Stomach (tissue), 9 donors: ENCODE results near the gene COL1A1. TPM values are rescaled to one million over a fixed set of nuclear protein-coding genes. Genes with fewer than 3 reads are reported as not detected.
A peak's percentile ranks its signal among the peaks of the same experiment; 100 is the strongest.

Source experiments
- DNase-seq, 2 donors: peaks; one replicate each; pipeline versions ENCODE4 v3.0.0 to v3.0.0-alpha.2; 2013 to 2019
- H3K27ac ChIP-seq, 5 donors: fragments of 200-600 bp in 4 of 5; sonication (generic) in 4 of 5; one replicate each; pipeline ENCODE4 v1.5.1; 2013 to 2019; ENCODE audit warnings: mild to moderate bottlenecking in 1 of 5, moderate library complexity in 1 of 5
- H3K27me3 ChIP-seq, 3 donors: fragments of 200-600 bp; sonication (generic); one replicate each; pipeline ENCODE4 v1.5.1; 2017 to 2019; ENCODE audit warnings: mixed run types in 1 of 3
- H3K36me3 ChIP-seq, 4 donors: fragments of 200-600 bp; sonication (generic); 1 replicate in 3 of 4; 2 replicates in 1 of 4; pipeline ENCODE4 v1.5.1; 2016 to 2019
- H3K4me1 ChIP-seq, 4 donors: fragments of 200-600 bp; sonication (generic); one replicate each; pipeline ENCODE4 v1.5.1; 2016 to 2019
- H3K4me3 ChIP-seq, 4 donors: fragments of 200-600 bp; sonication (generic) in 3 of 4; one replicate each; pipeline ENCODE4 v1.5.1; 2016 to 2019; ENCODE audit warnings: mild to moderate bottlenecking in 1 of 4
- H3K9me3 ChIP-seq, 4 donors: fragments of 200-600 bp; sonication (generic); one replicate each; pipeline ENCODE4 v1.5.1; 2016 to 2019
- EP300 ChIP-seq: sonication (generic); formaldehyde crosslinking; IDR thresholded peaks from one replicate; pipeline ENCODE4 v1.6.1; 2017; ENCODE audit warnings: antibody characterized with exemption
- POLR2A ChIP-seq, 4 donors: fragments of 450-650 bp; IDR thresholded peaks; one replicate each; pipeline ENCODE4 v1.6.1; 2016; ENCODE audit warnings: antibody characterized with exemption in 4 of 4, control low read depth in 2 of 4, mild to moderate bottlenecking in 1 of 4, moderate library complexity in 1 of 4
- POLR2AphosphoS5 ChIP-seq, 3 donors: sonication (generic); formaldehyde crosslinking; IDR thresholded peaks; one replicate each; pipeline ENCODE4 v1.6.1; 2016; ENCODE audit warnings: antibody characterized with exemption in 3 of 3
- WGBS, 5 donors: extraction: QIAGEN DNeasy Blood & Tissue Kit in 3 of 5; methylation state at CpG; one replicate each; pipeline versions ENCODE4 v1.1.5 to v1.1.7; 2013 to 2018; 5-methylcytosine and 5-hydroxymethylcytosine counted together
- intact Hi-C: fragments of 100-400 bp; cut with DNase I; formaldehyde crosslinking; loops from one replicate; pipeline ENCODE4 v1.15.1; 2023; ENCODE audit warnings: low total_unique reads
- polyA plus RNA-seq, 3 donors: library from polyadenylated mRNA; stranded (reverse); fragments of 200-250 nt; gene quantifications; one replicate each; pipeline ENCODE4 v1.2.3, GENCODE V29; 2013
- total RNA-seq, 5 donors: library from RNA; depleted of rRNA; stranded (reverse); fragments of >200 nt; gene quantifications; one replicate each; pipeline versions ENCODE4 v1.1.0 to v1.2.3, GENCODE V29; 2014 to 2016
- TF ChIP-seq, protein P1 (sequence below), 7 experiments: fragments of 450-650 bp in 4 of 7; fragments of 200-600 bp in 3 of 7; sonication (generic) in 3 of 7; IDR thresholded peaks; one replicate each; pipeline ENCODE4 v1.5.1; 2016 to 2019; ENCODE audit warnings: antibody characterized with exemption in 7 of 7, control low read depth in 2 of 7, mild to moderate bottlenecking in 1 of 7
- donor health status: healthy with polysubstance abuse.
- donor health status: Bipolar disorder and iron deficiency.
- donor health status: healthy.

COL1A1 gene
- total and polyA plus RNA-seq, 8 donors, result 17.9 to 1,931 (median 142) TPM

DNA sequence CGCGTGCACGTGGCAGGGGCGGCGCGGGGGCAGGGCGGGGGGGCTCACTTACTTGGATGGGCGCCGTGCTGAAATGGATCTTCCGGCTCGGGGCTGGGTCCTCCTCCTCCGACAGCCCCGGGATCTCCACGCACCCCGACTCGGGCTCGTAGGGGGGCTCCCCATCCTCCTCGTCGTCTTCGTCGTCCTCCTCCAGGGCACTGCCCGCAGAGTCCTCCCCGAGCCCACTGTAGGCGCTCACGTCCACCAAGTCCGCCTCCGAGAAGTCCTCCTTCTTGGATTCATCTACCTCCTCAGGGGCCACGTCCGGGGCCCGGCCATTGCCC lies 52.4 kb downstream of the COL1A1 start:
- Histone ChIP-seq H3K9me3 (no peaks in the 10 kb centered on the region), H3K4me3 (peak overlapping the region; percentile 75 to 93 (median 85)), H3K27me3 (no peaks in the 10 kb centered on the region), H3K36me3 (peaks cover 10 to 20% (median 17%) of the 10 kb centered on the region in 4 donors), H3K27ac (peak overlapping the region; percentile 80 to 97 (median 92)), H3K4me1 (peaks cover 60 to 91% (median 85%) of the 10 kb centered on the region in 4 donors)
- TF ChIP-seq EP300 (no peak), POLR2A (IDR thresholded peaks at IDR 0.05) (no peak), POLR2AphosphoS5 (IDR thresholded peaks at IDR 0.05) (no peak)
- TF ChIP-seq, protein P1, sequence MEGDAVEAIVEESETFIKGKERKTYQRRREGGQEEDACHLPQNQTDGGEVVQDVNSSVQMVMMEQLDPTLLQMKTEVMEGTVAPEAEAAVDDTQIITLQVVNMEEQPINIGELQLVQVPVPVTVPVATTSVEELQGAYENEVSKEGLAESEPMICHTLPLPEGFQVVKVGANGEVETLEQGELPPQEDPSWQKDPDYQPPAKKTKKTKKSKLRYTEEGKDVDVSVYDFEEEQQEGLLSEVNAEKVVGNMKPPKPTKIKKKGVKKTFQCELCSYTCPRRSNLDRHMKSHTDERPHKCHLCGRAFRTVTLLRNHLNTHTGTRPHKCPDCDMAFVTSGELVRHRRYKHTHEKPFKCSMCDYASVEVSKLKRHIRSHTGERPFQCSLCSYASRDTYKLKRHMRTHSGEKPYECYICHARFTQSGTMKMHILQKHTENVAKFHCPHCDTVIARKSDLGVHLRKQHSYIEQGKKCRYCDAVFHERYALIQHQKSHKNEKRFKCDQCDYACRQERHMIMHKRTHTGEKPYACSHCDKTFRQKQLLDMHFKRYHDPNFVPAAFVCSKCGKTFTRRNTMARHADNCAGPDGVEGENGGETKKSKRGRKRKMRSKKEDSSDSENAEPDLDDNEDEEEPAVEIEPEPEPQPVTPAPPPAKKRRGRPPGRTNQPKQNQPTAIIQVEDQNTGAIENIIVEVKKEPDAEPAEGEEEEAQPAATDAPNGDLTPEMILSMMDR (IDR thresholded peaks at IDR 0.05), result no peak
- intact Hi-C loops, result no loop called here
- DNase-seq, result no peak
- 0 to 2% (median 1%) methylated on average over 9 to 30 of the region's 30 CpGs for WGBS, 5 donors

DNA sequence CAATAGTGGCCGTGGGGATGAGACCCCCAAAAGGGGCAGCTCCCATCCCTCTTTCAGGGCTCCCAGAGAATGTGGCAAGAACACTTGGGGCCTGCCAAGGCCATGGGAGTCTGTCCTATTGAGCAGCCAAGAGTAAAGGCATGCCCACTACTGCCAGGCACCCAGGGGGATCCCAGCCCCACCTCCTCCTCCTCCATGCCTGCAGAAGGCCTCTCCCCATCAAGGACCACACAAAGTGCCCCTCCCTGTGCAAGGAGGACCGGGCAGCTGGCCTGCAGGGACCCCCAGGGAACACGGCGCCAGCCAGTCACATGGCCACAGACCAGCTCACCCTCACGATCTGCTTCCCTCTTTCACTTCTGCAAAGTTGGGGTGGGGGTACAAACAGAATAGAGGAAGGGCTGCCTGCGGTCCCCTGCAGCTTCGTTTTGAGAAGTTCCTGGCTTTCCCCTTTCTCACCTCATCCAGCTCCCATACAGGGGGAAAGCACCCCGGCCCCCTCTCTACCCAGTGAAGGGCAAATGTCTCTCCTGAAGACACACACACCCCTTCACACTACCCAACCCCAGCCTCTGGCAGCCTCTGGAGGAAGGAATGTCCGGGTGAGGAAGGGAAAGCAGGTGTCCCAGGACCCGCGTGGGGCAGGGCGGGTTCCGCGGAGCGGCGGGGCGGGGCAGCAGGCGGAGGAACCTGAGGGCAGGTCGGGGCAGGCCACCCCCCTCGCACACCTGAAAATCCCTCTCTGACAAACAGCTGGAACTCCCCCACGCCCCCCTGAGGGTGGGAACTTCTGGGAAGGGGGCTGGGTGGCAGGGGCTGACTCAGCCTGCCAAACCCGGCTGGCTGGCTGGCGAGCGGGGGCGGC lies 53.0 kb downstream of the COL1A1 start:
- peak; percentile 62 to 81 for DNase-seq
- intact Hi-C loops, result no loop called here
- no peaks in the 10 kb centered on the region for H3K9me3 ChIP-seq
- WGBS, 5 donors, result 1 to 2% (median 1%) methylated on average over 13 to 25 of the region's 25 CpGs
- peaks cover 16 to 26% (median 23%) of the 10 kb centered on the region in 4 donors for H3K36me3 ChIP-seq
- H3K27ac ChIP-seq, result peak overlapping the region; percentile 24 to 97 (median 92)
- H3K4me3 ChIP-seq, result peak overlapping the region; percentile 75 to 93 (median 85)
- TF ChIP-seq EP300, result no peak
- TF ChIP-seq POLR2AphosphoS5 (IDR thresholded peaks at IDR 0.05), result peak in 1 of 3 donors; percentile 18
- H3K27me3 ChIP-seq, result no peaks in the 10 kb centered on the region
- peaks cover 55 to 91% (median 81%) of the 10 kb centered on the region in 4 donors for H3K4me1 ChIP-seq

DNA sequence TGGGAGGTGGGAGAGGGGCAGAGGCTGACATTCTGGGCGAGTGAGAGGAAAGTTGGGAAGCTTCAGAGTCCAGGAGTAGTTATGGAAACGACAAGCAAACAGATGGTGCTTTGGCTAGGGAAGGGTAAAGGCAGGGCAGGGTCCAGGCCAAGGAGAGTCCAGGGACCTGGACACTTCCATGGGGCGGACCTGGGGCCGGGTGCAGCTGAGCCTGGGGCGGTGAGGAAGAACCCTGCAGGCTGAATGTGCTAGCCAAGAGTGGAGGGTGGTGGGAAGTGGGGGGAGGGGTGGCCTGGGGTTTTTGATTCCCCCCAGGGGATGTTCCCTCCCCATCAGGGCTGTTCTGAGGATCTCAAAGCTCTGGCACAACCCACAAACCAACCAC lies 53.6 kb downstream of the COL1A1 start:
- peaks cover 54 to 87% (median 83%) of the 10 kb centered on the region in 4 donors for H3K4me1 ChIP-seq
- peak in 1 of 2 donors; percentile 76 for DNase-seq
- H3K27me3 ChIP-seq, result no peaks in the 10 kb centered on the region
- H3K4me3 ChIP-seq, result peak overlapping the region; percentile 75 to 93 (median 85)
- intact Hi-C loops, result no loop called here
- H3K27ac ChIP-seq, result peak overlapping the region; percentile 16 to 97 (median 92)
- H3K36me3 ChIP-seq, result peaks cover 20 to 33% (median 29%) of the 10 kb centered on the region in 4 donors
- no peaks in the 10 kb centered on the region for H3K9me3 ChIP-seq
- no peak for TF ChIP-seq POLR2A (IDR thresholded peaks at IDR 0.05)
- TF ChIP-seq POLR2AphosphoS5 (IDR thresholded peaks at IDR 0.05), result no peak
- WGBS, 5 donors, result 0 to 7% (median 4%) methylated on average over 4 to 5 of the region's 5 CpGs

DNA sequence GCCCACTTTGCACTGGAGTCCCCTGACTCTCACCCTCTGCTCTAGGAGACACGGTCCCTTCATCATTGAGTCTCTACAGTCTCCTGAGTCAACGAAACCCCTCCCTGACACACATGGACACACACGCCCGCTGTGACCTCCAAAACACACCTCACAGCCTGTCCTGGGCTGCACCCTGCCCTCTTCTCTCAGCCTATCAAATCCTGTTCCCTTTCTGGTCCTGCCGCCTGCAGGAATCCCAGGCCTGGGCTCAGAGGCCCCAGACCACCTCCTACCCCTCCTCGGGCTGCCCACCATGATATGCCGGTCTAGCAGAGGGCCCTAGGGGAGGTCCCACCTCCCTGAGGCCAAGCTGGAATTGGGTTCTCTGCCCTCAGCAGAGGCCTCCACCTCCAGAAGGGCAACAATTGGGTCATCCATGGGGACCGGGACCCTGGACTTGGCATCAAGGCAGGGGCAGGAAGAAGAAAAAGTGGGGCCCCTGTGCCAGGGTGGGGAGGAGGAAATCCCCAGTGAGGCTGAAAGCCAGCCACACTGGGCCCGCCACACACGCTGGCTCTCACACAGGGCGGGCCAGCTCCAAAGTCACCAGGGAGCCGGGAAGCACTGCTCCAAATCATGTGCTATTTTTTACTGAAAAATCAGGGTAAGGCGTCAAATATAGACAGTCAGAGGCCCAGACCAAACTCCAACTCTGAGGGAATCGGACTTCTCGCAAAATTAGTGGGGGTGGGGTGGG lies 54.3 kb downstream of the COL1A1 start:
- 19 to 36% (median 29%) methylated on average over 14 to 15 of the region's 15 CpGs for WGBS, 5 donors
- TF ChIP-seq EP300 (no peak), POLR2A (IDR thresholded peaks at IDR 0.05) (no peak), POLR2AphosphoS5 (IDR thresholded peaks at IDR 0.05) (no peak)
- TF ChIP-seq, protein P1 (IDR thresholded peaks at IDR 0.05), result no peak
- peaks cover 23 to 40% (median 37%) of the 10 kb centered on the region in 4 donors for H3K36me3 ChIP-seq
- H3K4me1 ChIP-seq, result peaks cover 47 to 87% (median 76%) of the 10 kb centered on the region in 4 donors
- intact Hi-C loops, result no loop called here
- peak overlapping the region in 4 of 5 donors; percentile 89 to 97 (median 92) for H3K27ac ChIP-seq
- peak overlapping the region; percentile 75 to 93 (median 85) for H3K4me3 ChIP-seq
- no peaks in the 10 kb centered on the region for H3K27me3 ChIP-seq
- no peak for DNase-seq
- no peaks in the 10 kb centered on the region for H3K9me3 ChIP-seq

DNA sequence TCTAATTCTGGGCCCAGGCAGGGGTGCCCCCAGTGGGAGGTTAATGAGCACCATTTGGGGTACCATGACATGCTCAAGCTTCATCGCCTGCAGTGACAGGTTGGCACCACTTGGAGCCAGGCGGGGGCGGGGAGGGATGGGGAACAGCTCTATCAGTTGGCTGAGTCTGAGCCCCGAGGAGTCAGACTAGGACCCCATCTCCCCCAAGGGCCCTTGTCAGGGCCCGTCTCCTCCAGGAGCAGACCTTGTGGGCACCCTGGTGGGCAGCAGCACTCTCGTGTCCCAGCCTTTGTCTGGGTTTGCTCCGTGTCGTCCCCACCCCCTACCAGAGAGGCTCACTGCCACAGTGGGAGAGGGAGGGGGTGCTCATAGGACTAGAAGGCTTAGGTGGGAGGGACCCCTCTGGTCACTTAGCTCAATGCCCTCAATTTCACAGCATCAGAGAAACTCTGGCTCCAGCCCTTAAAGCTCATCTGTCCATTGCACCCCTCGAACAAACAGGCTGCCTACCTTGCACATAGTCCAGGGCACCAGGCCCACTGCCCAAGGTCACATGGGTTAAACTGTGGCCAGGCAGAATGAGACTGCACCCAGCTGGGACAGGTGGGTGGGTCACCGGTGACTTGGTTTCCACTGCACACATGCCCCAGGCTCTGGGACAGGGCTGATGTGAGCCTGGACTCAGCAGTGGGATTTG lies 55.1 kb downstream of the COL1A1 start:
- TF ChIP-seq POLR2A (IDR thresholded peaks at IDR 0.05), result no peak
- TF ChIP-seq, protein P1 (IDR thresholded peaks at IDR 0.05), result no peak
- TF ChIP-seq POLR2AphosphoS5 (IDR thresholded peaks at IDR 0.05), result no peak
- no peak for TF ChIP-seq EP300
- H3K27me3 ChIP-seq, result no peaks in the 10 kb centered on the region
- H3K36me3 ChIP-seq, result peaks cover 28 to 47% (median 44%) of the 10 kb centered on the region in 4 donors
- peak overlapping the region in 4 of 5 donors; percentile 89 to 97 (median 92) for H3K27ac ChIP-seq
- DNase-seq, result no peak
- peaks cover 40 to 82% (median 69%) of the 10 kb centered on the region in 4 donors for H3K4me1 ChIP-seq
- 67 to 76% (median 73%) methylated on average over 6 to 10 of the region's 10 CpGs for WGBS, 5 donors
- H3K4me3 ChIP-seq, result peak overlapping the region; percentile 75 to 93 (median 85)
- no peaks in the 10 kb centered on the region for H3K9me3 ChIP-seq
- intact Hi-C loops, result no loop called here
